IgD-negative memory B cell (primary cell): ENCODE data around the gene SHLD1. TPM values are rescaled to one million over a fixed set of nuclear protein-coding genes. Genes with fewer than 3 reads are reported as not detected.
A peak's percentile ranks its signal among the peaks of the same experiment; 100 is the strongest.
"Not testable (repeated sequence)": the region's sequence is repeated elsewhere in the genome, so short reads cannot be mapped to it uniquely, and the experiment has no call there.

ENCODE experiments used
- H3K27ac Mint-ChIP-seq, 3 donors: one replicate each; pipeline ENCODE4 v1.8.0; 2020 to 2022; ENCODE audit warnings: mild to moderate bottlenecking in 3 of 3, mixed read lengths in 3 of 3, moderate library complexity in 1 of 3
- H3K27me3 Mint-ChIP-seq: one replicate; pipeline ENCODE4 v1.8.0; 2021; ENCODE audit warnings: mixed read lengths
- H3K36me3 Mint-ChIP-seq: one replicate; pipeline ENCODE4 v1.8.0; 2020; ENCODE audit warnings: mild to moderate bottlenecking, mixed read lengths
- H3K4me1 Mint-ChIP-seq, 3 donors: one replicate each; pipeline ENCODE4 v1.8.0; 2020 to 2022; ENCODE audit warnings: mixed read lengths in 3 of 3, mild to moderate bottlenecking in 1 of 3
- H3K4me3 Mint-ChIP-seq, 4 donors: one replicate each; pipeline ENCODE4 v1.8.0; 2020 to 2022; ENCODE audit warnings: mild to moderate bottlenecking in 4 of 4, mixed read lengths in 4 of 4, moderate library complexity in 3 of 4
- H3K9me3 Mint-ChIP-seq, 3 donors: one replicate each; pipeline ENCODE4 v1.8.0; 2020 to 2021; ENCODE audit warnings: mixed read lengths in 3 of 3, mild to moderate bottlenecking in 1 of 3
- polyA plus RNA-seq: library from polyadenylated mRNA; unstranded; fragments of 300-500 nt; fragmentation: Illumina TruSeq; gene quantifications from one replicate; pipeline ENCODE4 v1.2.3, GENCODE V29; 2021

The SHLD1 gene
- polyA plus RNA-seq, 1 donor from 2014 or later, result 19.8 TPM

GRCh38 chr20:5781367-5781766 is 31.2 kb downstream of the SHLD1 start:
- H3K9me3 Mint-ChIP-seq, H3K27ac Mint-ChIP-seq, H3K36me3 Mint-ChIP-seq, H3K4me3 Mint-ChIP-seq, H3K4me1 Mint-ChIP-seq, H3K27me3 Mint-ChIP-seq: not testable (repeated sequence)

- Mint-ChIP-seq H3K4me3 (no peak overlapping the region), H3K27me3 (no peaks in the 10 kb centered on the region)
Observed at GRCh38 chr20:5781798-5782750, 31.9 kb downstream of the SHLD1 start.

GRCh38 chr20:5784735-5785134 is 34.5 kb downstream of the SHLD1 start:
- Mint-ChIP-seq H3K27me3 (no peaks in the 10 kb centered on the region), H3K27ac (no peak overlapping the region), H3K4me1 (peaks cover 0 to 11% (median 2%) of the 10 kb centered on the region in 3 donors), H3K9me3 (no peaks in the 10 kb centered on the region), H3K4me3 (no peak overlapping the region), H3K36me3 (peaks cover 2% of the 10 kb centered on the region)

More at GRCh38 chr20:5781798-5782750, 31.9 kb downstream of the SHLD1 start:
- Mint-ChIP-seq H3K27ac (no peak overlapping the region), H3K36me3 (peaks cover 3% of the 10 kb centered on the region), H3K4me1 (peaks cover 0 to 5% (median 2%) of the 10 kb centered on the region in 3 donors), H3K9me3 (no peaks in the 10 kb centered on the region)

GRCh38 chr20:5785146-5785545 is 34.9 kb downstream of the SHLD1 start:
- H3K36me3 Mint-ChIP-seq, result peaks cover 2% of the 10 kb centered on the region

GRCh38 chr20:5786930-5787795 is 37.0 kb downstream of the SHLD1 start:
- peaks cover 5 to 11% (median 7%) of the 10 kb centered on the region in 3 donors for H3K4me1 Mint-ChIP-seq
- no peaks in the 10 kb centered on the region for H3K9me3 Mint-ChIP-seq
- H3K27me3 Mint-ChIP-seq, result no peaks in the 10 kb centered on the region
- H3K36me3 Mint-ChIP-seq, result peaks cover 7% of the 10 kb centered on the region
- peak overlapping the region in 1 of 3 donors; percentile 73 for H3K27ac Mint-ChIP-seq
- H3K4me3 Mint-ChIP-seq, result no peak overlapping the region

More at GRCh38 chr20:5785146-5785545, 34.9 kb downstream of the SHLD1 start:
- Mint-ChIP-seq H3K27ac (no peak overlapping the region), H3K4me3 (no peak overlapping the region), H3K4me1 (peaks cover 0 to 11% (median 2%) of the 10 kb centered on the region in 3 donors), H3K9me3 (no peaks in the 10 kb centered on the region), H3K27me3 (no peaks in the 10 kb centered on the region)

- peak overlapping the region in 1 of 3 donors; percentile 73 for H3K27ac Mint-ChIP-seq
- no peak overlapping the region for H3K4me3 Mint-ChIP-seq
- peaks cover 5 to 11% (median 7%) of the 10 kb centered on the region in 3 donors for H3K4me1 Mint-ChIP-seq
- no peaks in the 10 kb centered on the region for H3K27me3 Mint-ChIP-seq
- peaks cover 7% of the 10 kb centered on the region for H3K36me3 Mint-ChIP-seq
- no peaks in the 10 kb centered on the region for H3K9me3 Mint-ChIP-seq
Observed at GRCh38 chr20:5787796-5788165, 37.6 kb downstream of the SHLD1 start.

GRCh38 chr20:5788385-5788895 is 38.2 kb downstream of the SHLD1 start:
- no peaks in the 10 kb centered on the region for H3K27me3 Mint-ChIP-seq
- no peak overlapping the region for H3K4me3 Mint-ChIP-seq
- peaks cover 5 to 11% (median 7%) of the 10 kb centered on the region in 3 donors for H3K4me1 Mint-ChIP-seq
- H3K27ac Mint-ChIP-seq, result peak overlapping the region in 1 of 3 donors; percentile 29
- H3K36me3 Mint-ChIP-seq, result peaks cover 7% of the 10 kb centered on the region
- no peaks in the 10 kb centered on the region for H3K9me3 Mint-ChIP-seq

- no peak overlapping the region for H3K27ac Mint-ChIP-seq
- H3K27me3 Mint-ChIP-seq, result no peaks in the 10 kb centered on the region
- H3K4me3 Mint-ChIP-seq, result no peak overlapping the region
- H3K9me3 Mint-ChIP-seq, result no peaks in the 10 kb centered on the region
- peaks cover 11% of the 10 kb centered on the region for H3K36me3 Mint-ChIP-seq
- peaks cover 5 to 11% (median 7%) of the 10 kb centered on the region in 3 donors for H3K4me1 Mint-ChIP-seq
Observed at GRCh38 chr20:5789827-5790226, 39.6 kb downstream of the SHLD1 start.

GRCh38 chr20:5793916-5794315 is 43.7 kb downstream of the SHLD1 start:
- peaks cover 12 to 17% (median 15%) of the 10 kb centered on the region in 3 donors for H3K4me1 Mint-ChIP-seq
- H3K4me3 Mint-ChIP-seq, result no peak overlapping the region
- no peak overlapping the region for H3K27ac Mint-ChIP-seq
- H3K36me3 Mint-ChIP-seq, result peaks cover 11% of the 10 kb centered on the region
- no peaks in the 10 kb centered on the region for H3K9me3 Mint-ChIP-seq
- no peaks in the 10 kb centered on the region for H3K27me3 Mint-ChIP-seq

GRCh38 chr20:5796331-5797040 is 46.3 kb downstream of the SHLD1 start:
- Mint-ChIP-seq H3K27ac (peak overlapping the region in 2 of 3 donors; percentile 95 to 97), H3K4me3 (peak overlapping the region in 2 of 4 donors; percentile 26 to 40), H3K27me3 (no peaks in the 10 kb centered on the region), H3K4me1 (peaks cover 12 to 17% (median 15%) of the 10 kb centered on the region in 3 donors), H3K9me3 (no peaks in the 10 kb centered on the region), H3K36me3 (peaks cover 7% of the 10 kb centered on the region)

- H3K9me3 Mint-ChIP-seq, result no peaks in the 10 kb centered on the region
- peak overlapping the region; percentile 95 to 98 (median 97) for H3K27ac Mint-ChIP-seq
- peaks cover 5% of the 10 kb centered on the region for H3K36me3 Mint-ChIP-seq
- peaks cover 12 to 14% (median 12%) of the 10 kb centered on the region in 3 donors for H3K4me1 Mint-ChIP-seq
- no peaks in the 10 kb centered on the region for H3K27me3 Mint-ChIP-seq
- H3K4me3 Mint-ChIP-seq, result peak overlapping the region in 2 of 4 donors; percentile 25 to 26
Observed at GRCh38 chr20:5797165-5797564, 47.0 kb downstream of the SHLD1 start.

- H3K9me3 Mint-ChIP-seq, result no peaks in the 10 kb centered on the region
- peaks cover 10% of the 10 kb centered on the region for H3K36me3 Mint-ChIP-seq
- peak overlapping the region; percentile 95 to 98 (median 97) for H3K27ac Mint-ChIP-seq
- H3K27me3 Mint-ChIP-seq, result no peaks in the 10 kb centered on the region
- H3K4me3 Mint-ChIP-seq, result peak overlapping the region; percentile 58 to 87 (median 76)
- peaks cover 12 to 21% (median 13%) of the 10 kb centered on the region in 3 donors for H3K4me1 Mint-ChIP-seq
Observed at GRCh38 chr20:5797843-5798462, 47.8 kb downstream of the SHLD1 start.

GRCh38 chr20:5803754-5804303 is 53.6 kb downstream of the SHLD1 start:
- peak overlapping the region in 1 of 4 donors; percentile 29 for H3K4me3 Mint-ChIP-seq
- H3K9me3 Mint-ChIP-seq, H3K27me3 Mint-ChIP-seq, H3K36me3 Mint-ChIP-seq: not testable (repeated sequence)
- H3K4me1 Mint-ChIP-seq, result peaks cover 7 to 30% (median 8%) of the 10 kb centered on the region in 3 donors
- peak overlapping the region in 1 of 3 donors; percentile 57 for H3K27ac Mint-ChIP-seq
